Keratinocyte (primary cell): ENCODE results near the gene PRKAG1. TPM values are rescaled to one million over a fixed set of nuclear protein-coding genes. Genes with fewer than 3 reads are reported as not detected.

ENCODE experiments used
- DNase-seq: peaks from one replicate; pipeline ENCODE4 v3.0.0-alpha.2; 2011; ENCODE audit warnings: low read depth, missing footprints, low spot score
- FAIRE-seq: peaks from 2 replicates; lab custom pipeline; 2011; peaks lifted over from hg19 to GRCh38; lab: Jason Lieb, UNC
- H2AFZ ChIP-seq: 2 replicates; pipeline ENCODE4 v1.6.0; 2012; ENCODE audit warnings: low read length, control low read depth, inconsistent platforms; ENCODE audit not compliant: control insufficient read depth
- H3K27ac ChIP-seq: 2 replicates; pipeline ENCODE4 v1.5.1; 2011; ENCODE audit warnings: low read length; ENCODE audit not compliant: control insufficient read depth, insufficient read depth
- H3K27me3 ChIP-seq: 3 replicates; pipeline ENCODE4 v1.6.0; 2011; ENCODE audit warnings: low read length; ENCODE audit not compliant: control insufficient read depth, insufficient read depth; ENCODE audit errors: extremely low read depth
- H3K36me3 ChIP-seq, 2 experiments: 2 replicates in 1 of 2; 3 replicates in 1 of 2; pipeline ENCODE4 v1.5.1; 2011; ENCODE audit warnings: low read length in 2 of 2, mild to moderate bottlenecking in 1 of 2; ENCODE audit not compliant: control insufficient read depth in 2 of 2, insufficient read depth in 2 of 2; ENCODE audit errors: extremely low read depth in 1 of 2
- H3K4me1 ChIP-seq: 3 replicates; pipeline ENCODE4 v1.5.1; 2011; ENCODE audit warnings: low read length; ENCODE audit not compliant: control insufficient read depth, insufficient read depth; ENCODE audit errors: extremely low read depth
- H3K4me2 ChIP-seq: 3 replicates; pipeline ENCODE4 v1.6.0; 2011; ENCODE audit warnings: low read depth, low read length; ENCODE audit not compliant: control insufficient read depth, insufficient read depth; ENCODE audit errors: extremely low read depth
- H3K4me3 ChIP-seq, 3 experiments: fragments of 200-600 bp in 1 of 3; sonication (generic) in 1 of 3; 2 replicates in 2 of 3; 3 replicates in 1 of 3; pipeline ENCODE4 v1.5.1; 2011 to 2016; ENCODE audit warnings: low read length in 3 of 3, mild to moderate bottlenecking in 3 of 3, control low read depth in 2 of 3, inconsistent platforms in 1 of 3, low read depth in 1 of 3, mixed read lengths in 1 of 3, mixed run types in 1 of 3, moderate library complexity in 1 of 3; ENCODE audit not compliant: control insufficient read depth in 2 of 3, insufficient read depth in 2 of 3; ENCODE audit errors: extremely low read depth in 1 of 3
- H3K79me2 ChIP-seq: 2 replicates; pipeline ENCODE4 v1.6.0; 2012; ENCODE audit warnings: low read length; ENCODE audit not compliant: control insufficient read depth, insufficient read depth
- H3K9ac ChIP-seq: 3 replicates; pipeline ENCODE4 v1.6.0; 2011; ENCODE audit warnings: low read length; ENCODE audit not compliant: control insufficient read depth, insufficient read depth; ENCODE audit errors: extremely low read depth
- H3K9me1 ChIP-seq: 3 replicates; pipeline ENCODE4 v1.6.0; 2011; ENCODE audit warnings: low read length; ENCODE audit not compliant: control insufficient read depth, insufficient read depth; ENCODE audit errors: extremely low read depth
- H3K9me3 ChIP-seq: 2 replicates; pipeline ENCODE4 v1.5.1; 2012; ENCODE audit warnings: low read depth, low read length; ENCODE audit not compliant: control insufficient read depth
- H4K20me1 ChIP-seq: 3 replicates; pipeline ENCODE4 v1.6.0; 2011; ENCODE audit warnings: low read length; ENCODE audit not compliant: control insufficient read depth, insufficient read depth; ENCODE audit errors: extremely low read depth
- CTCF ChIP-seq, 3 experiments: IDR thresholded peaks in 1 of 3; conservative IDR thresholded peaks in 1 of 3; optimal IDR thresholded peaks in 1 of 3; 2 replicates in 2 of 3; 3 replicates in 1 of 3; pipeline versions ENCODE3 to v1.5.1; 2011; ENCODE audit warnings: low read length in 3 of 3, mild to moderate bottlenecking in 3 of 3, moderate library complexity in 2 of 3, control low read depth in 1 of 3, inconsistent platforms in 1 of 3; ENCODE audit not compliant: insufficient read depth in 2 of 3; ENCODE audit errors: extremely low read depth in 1 of 3
- EZH2 ChIP-seq: IDR thresholded peaks from one replicate; pipeline ENCODE4 v1.6.1; 2012; ENCODE audit warnings: inconsistent platforms, mild to moderate bottlenecking, low read length, moderate library complexity
- dilution Hi-C: fragments of 300-500 bp; cut with MboI; formaldehyde crosslinking; loops from one replicate; pipeline ENCODE4 v1.7.0; 2020; ENCODE audit warnings: low sequenced_read_pairs; ENCODE audit not compliant: extremely low pct_ligation_motif_present
- polyA plus RNA-seq, 5 experiments: library from polyadenylated mRNA; depleted of rRNA in 3 of 5; stranded (reverse) in 3 of 5; stranded (forward) in 1 of 5; unstranded in 1 of 5; fragments of >200 nt; gene quantifications; 1 replicate in 1 of 5; 2 replicates in 3 of 5; 3 replicates in 1 of 5; pipeline versions ENCODE4 v1.2.1 to v1.2.3, GENCODE V29; 2011 to 2012; ENCODE audit warnings: missing spikeins in 2 of 5, low read depth in 1 of 5, low replicate concordance in 1 of 5

PRKAG1 gene
- polyA plus RNA-seq, 1 donor (not counting 4 experiments of a cell fraction or from before 2014, with no cell fraction given): 125 TPM

DNA sequence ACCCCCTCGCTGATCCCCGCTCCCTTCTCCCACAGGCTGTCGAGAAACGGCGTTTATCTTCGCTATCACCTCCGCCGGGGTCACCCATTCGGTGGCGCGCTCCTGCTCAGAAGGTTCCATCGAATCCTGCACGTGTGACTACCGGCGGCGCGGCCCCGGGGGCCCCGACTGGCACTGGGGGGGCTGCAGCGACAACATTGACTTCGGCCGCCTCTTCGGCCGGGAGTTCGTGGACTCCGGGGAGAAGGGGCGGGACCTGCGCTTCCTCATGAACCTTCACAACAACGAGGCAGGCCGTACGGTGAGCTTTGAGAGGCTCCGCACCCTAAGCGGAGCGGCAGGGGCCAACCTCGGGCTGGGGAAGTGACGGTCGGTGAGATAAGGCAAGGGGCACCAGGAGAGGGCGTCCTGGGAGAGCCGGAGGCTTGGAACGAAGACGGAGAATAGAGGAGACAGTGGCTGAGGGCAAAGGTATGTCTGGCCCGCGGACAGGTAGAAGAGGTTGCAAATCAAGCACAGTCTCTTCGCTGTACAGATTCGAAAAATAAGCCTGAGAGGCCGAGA, 38.1 kb downstream of the PRKAG1 start:
- Histone ChIP-seq H3K9me1 (no peaks in the 10 kb centered on the region), H2AFZ (peak overlapping the region; percentile 39), H3K9ac (no peak overlapping the region), H3K4me3 (peak overlapping the region in 2 of 3 experiments; percentile 9 to 57), H4K20me1 (no peaks in the 10 kb centered on the region), H3K4me2 (peak overlapping the region; percentile 78), H3K4me1 (peaks cover 18% of the 10 kb centered on the region), H3K9me3 (no peaks in the 10 kb centered on the region), H3K27me3 (peaks cover 87% of the 10 kb centered on the region), H3K36me3 (no peaks in the 10 kb centered on the region), H3K79me2 (no peaks in the 10 kb centered on the region), H3K27ac (no peak overlapping the region)
- DNase-seq: no peak
- TF ChIP-seq CTCF (optimal IDR thresholded peaks at IDR 0.05 in 1 of 3, IDR thresholded peaks at IDR 0.05 in 1 of 3, conservative IDR thresholded peaks at IDR 0.05 in 1 of 3; ENCODE audit: extremely low read depth in 1 of 3, insufficient read depth in 2 of 3, low read length in 3 of 3) (peak in 2 of 3 experiments; percentile 11 to 54), EZH2 (no peak)
- dilution Hi-C loops: no loop called here
- peak; percentile 66 for FAIRE-seq

DNA sequence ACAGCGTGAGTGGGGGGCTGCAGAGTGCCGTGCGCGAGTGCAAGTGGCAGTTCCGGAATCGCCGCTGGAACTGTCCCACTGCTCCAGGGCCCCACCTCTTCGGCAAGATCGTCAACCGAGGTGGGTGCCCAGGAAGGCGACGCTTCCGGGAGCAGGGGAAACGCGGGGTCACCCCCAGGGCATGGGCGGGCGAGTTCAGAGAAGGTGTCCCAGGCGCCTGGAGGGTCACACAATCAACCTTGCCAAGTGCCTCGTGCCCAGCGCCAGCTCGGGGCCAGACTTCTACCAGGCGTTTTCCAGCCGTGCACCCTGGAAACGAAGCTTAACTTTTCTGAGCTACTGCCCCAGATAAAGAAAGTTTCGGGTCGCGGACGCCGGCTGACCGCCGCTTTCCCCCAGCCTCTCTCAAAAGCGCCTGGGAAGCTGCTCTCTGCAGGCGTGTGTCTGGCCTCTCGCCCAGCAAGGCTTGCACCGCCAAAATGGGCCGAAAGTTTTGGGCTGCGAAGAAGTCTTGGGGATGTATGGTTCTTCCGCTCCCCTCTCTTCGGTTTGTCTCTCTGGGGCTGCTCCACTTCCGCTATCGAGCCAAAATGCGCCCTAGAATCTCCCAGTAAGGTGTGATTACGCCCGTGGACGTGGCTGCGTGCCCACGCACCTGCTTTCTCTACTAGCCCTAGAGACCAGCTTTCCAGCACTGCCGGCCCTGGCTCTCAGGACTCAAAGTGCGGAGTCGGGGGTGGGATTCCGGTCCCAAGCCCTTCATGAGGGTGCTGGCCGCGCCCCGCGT, 38.8 kb downstream of the PRKAG1 start:
- H3K4me1 ChIP-seq: peaks cover 18% of the 10 kb centered on the region
- H3K4me3 ChIP-seq: peak overlapping the region in 1 of 3 experiments; percentile 57
- no peaks in the 10 kb centered on the region for H3K36me3 ChIP-seq
- H3K9me1 ChIP-seq: no peaks in the 10 kb centered on the region
- DNase-seq (no peak), FAIRE-seq (no peak)
- TF ChIP-seq EZH2 (no peak), CTCF (optimal IDR thresholded peaks at IDR 0.05 in 1 of 3, IDR thresholded peaks at IDR 0.05 in 1 of 3, conservative IDR thresholded peaks at IDR 0.05 in 1 of 3; ENCODE audit: extremely low read depth in 1 of 3, insufficient read depth in 2 of 3, low read length in 3 of 3) (no peak)
- no peak overlapping the region for H3K27ac ChIP-seq
- peaks cover 80% of the 10 kb centered on the region for H3K27me3 ChIP-seq
- peak overlapping the region; percentile 78 for H3K4me2 ChIP-seq
- no peaks in the 10 kb centered on the region for H4K20me1 ChIP-seq
- H3K9ac ChIP-seq: no peak overlapping the region
- dilution Hi-C loops: no loop called here
- no peak overlapping the region for H2AFZ ChIP-seq
- H3K9me3 ChIP-seq: no peaks in the 10 kb centered on the region
- no peaks in the 10 kb centered on the region for H3K79me2 ChIP-seq
